Type B pancreatic cell (in vitro differentiated cells): ENCODE data around the gene RASAL1. TPM values are rescaled to one million over a fixed set of nuclear protein-coding genes. Genes with fewer than 3 reads are reported as not detected.

Source experiments
- DNase-seq: peaks from one replicate; pipeline ENCODE4 v3.0.0; 2021; ENCODE audit warnings: mixed read lengths; ENCODE audit not compliant: unreplicated experiment; ENCODE audit errors: extremely low spot score
- H3K27ac Mint-ChIP-seq: 2 replicates; pipeline ENCODE4 v1.8.0; 2021; ENCODE audit warnings: mild to moderate bottlenecking, mixed read lengths
- H3K27me3 Mint-ChIP-seq: 2 replicates; pipeline ENCODE4 v1.8.0; 2021; ENCODE audit warnings: mixed read lengths
- H3K36me3 Mint-ChIP-seq: 2 replicates; pipeline ENCODE4 v1.8.0; 2021; ENCODE audit warnings: mixed read lengths
- H3K4me1 Mint-ChIP-seq: one replicate; pipeline ENCODE4 v1.8.0; 2021; ENCODE audit warnings: mixed read lengths; ENCODE audit not compliant: unreplicated experiment
- H3K4me3 Mint-ChIP-seq: 2 replicates; pipeline ENCODE4 v1.8.0; 2021; ENCODE audit warnings: mild to moderate bottlenecking, mixed read lengths
- H3K9me3 Mint-ChIP-seq: 2 replicates; pipeline ENCODE4 v1.8.0; 2021; ENCODE audit warnings: mixed read lengths
- total RNA-seq: library from RNA; stranded (reverse); gene quantifications from 2 replicates; pipeline ENCODE4 v1.2.1, GENCODE V29; 2021; ENCODE audit warnings: low replicate concordance
- TF ChIP-seq, protein P1 (sequence below): fragments of 200-600 bp; sonication (generic); conservative IDR thresholded peaks from 2 replicates; pipeline ENCODE4 v1.5.0; 2021; ENCODE audit warnings: antibody characterized with exemption, mild to moderate bottlenecking

The RASAL1 gene
- total RNA-seq, 1 donor from 2014 or later: 0.58 TPM

- no peak overlapping the region for H3K27ac Mint-ChIP-seq
- peaks cover 9% of the 10 kb centered on the region for H3K4me1 Mint-ChIP-seq
- no peaks in the 10 kb centered on the region for H3K36me3 Mint-ChIP-seq
- TF ChIP-seq, protein P1, sequence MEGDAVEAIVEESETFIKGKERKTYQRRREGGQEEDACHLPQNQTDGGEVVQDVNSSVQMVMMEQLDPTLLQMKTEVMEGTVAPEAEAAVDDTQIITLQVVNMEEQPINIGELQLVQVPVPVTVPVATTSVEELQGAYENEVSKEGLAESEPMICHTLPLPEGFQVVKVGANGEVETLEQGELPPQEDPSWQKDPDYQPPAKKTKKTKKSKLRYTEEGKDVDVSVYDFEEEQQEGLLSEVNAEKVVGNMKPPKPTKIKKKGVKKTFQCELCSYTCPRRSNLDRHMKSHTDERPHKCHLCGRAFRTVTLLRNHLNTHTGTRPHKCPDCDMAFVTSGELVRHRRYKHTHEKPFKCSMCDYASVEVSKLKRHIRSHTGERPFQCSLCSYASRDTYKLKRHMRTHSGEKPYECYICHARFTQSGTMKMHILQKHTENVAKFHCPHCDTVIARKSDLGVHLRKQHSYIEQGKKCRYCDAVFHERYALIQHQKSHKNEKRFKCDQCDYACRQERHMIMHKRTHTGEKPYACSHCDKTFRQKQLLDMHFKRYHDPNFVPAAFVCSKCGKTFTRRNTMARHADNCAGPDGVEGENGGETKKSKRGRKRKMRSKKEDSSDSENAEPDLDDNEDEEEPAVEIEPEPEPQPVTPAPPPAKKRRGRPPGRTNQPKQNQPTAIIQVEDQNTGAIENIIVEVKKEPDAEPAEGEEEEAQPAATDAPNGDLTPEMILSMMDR: no peak
- H3K9me3 Mint-ChIP-seq: no peaks in the 10 kb centered on the region
- H3K27me3 Mint-ChIP-seq: peaks cover 52% of the 10 kb centered on the region
- H3K4me3 Mint-ChIP-seq: no peak overlapping the region
- no peak for DNase-seq
Observed at GRCh38 chr12:113088971-113089756, 46.4 kb downstream of the RASAL1 start.

DNA sequence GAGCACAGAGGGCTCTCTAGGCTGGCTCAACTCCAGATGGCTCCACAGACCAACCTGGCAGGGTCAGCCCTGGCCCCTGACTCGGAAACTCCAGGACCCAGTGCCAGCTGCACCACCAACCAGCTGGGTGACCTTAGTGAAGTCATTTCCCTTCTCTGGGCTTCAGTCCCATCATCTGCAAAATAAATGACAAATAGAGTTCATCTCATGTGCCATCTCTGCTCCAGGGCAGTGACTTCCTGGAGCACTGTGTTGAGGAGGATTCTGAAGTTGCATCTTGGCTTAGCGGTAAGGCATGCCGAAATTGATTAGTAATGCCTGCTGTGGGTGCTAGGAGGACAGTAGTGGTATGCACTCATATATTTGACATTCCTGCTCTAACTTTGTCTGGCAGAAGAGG, 47.5 kb downstream of the RASAL1 start:
- Mint-ChIP-seq H3K4me1 (peaks cover 9% of the 10 kb centered on the region), H3K27me3 (peaks cover 53% of the 10 kb centered on the region), H3K36me3 (no peaks in the 10 kb centered on the region), H3K4me3 (no peak overlapping the region), H3K27ac (no peak overlapping the region), H3K9me3 (no peaks in the 10 kb centered on the region)
- TF ChIP-seq, protein P1: no peak
- DNase-seq: no peak

DNA sequence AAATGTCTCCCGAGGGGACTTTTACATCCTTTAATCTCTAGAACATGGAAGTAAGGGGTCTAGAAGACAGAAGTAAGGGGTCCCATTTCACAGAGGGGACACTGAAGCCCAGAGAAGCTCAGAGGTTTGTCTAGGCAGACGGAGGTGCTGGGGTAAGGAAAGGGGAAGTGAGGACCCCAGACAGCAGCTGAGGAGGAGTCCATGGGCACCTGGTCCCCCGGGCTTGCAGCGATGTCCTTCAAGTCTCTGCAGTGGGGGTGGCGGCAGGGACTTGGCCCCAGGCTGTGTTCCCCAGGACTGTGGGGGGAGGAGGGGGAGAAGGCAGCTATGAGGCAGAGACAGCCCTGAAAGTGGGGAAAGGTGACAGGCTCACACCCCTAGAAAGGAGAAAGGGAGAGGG, 48.4 kb downstream of the RASAL1 start:
- TF ChIP-seq, protein P1: no peak
- Mint-ChIP-seq H3K9me3 (no peaks in the 10 kb centered on the region), H3K4me3 (no peak overlapping the region), H3K4me1 (peaks cover 1% of the 10 kb centered on the region), H3K36me3 (no peaks in the 10 kb centered on the region), H3K27me3 (peaks cover 52% of the 10 kb centered on the region), H3K27ac (no peak overlapping the region)
- no peak for DNase-seq

GRCh38 chr12:113086249-113087164, 49.1 kb downstream of the RASAL1 start:
- H3K4me3 Mint-ChIP-seq: no peak overlapping the region
- peaks cover 46% of the 10 kb centered on the region for H3K27me3 Mint-ChIP-seq
- no peaks in the 10 kb centered on the region for H3K9me3 Mint-ChIP-seq
- peaks cover under 1% of the 10 kb centered on the region for H3K4me1 Mint-ChIP-seq
- no peak overlapping the region for H3K27ac Mint-ChIP-seq
- TF ChIP-seq, protein P1: no peak
- no peak for DNase-seq
- no peaks in the 10 kb centered on the region for H3K36me3 Mint-ChIP-seq

DNA sequence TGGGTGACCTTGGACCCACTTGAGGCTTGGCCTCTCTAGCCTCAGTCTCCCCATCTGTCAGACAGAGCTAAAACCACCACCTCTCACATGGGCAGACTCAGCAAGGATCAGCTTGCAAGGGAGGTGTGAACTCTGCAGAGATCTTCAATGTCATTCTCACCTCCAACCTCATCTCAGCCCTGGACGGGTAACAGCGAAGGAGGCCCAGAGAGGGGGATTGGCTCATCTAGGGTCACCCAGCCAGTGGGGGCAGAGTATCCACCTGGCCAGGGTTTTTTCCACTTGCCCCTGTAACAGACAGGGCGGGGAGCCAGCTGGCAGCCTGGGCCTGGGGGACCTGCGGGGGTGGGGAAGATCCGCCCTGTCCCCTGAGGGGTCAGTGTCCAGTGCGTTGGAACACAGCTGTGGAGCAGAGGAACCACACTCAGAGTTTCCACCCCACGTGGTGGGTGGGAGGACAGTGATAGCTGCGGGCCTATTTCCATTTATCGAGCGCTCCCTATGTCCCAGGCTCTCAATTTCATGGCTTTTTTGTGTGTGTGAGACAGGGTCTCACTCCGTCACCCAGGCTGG, 51.6 kb downstream of the RASAL1 start:
- H3K27me3 Mint-ChIP-seq: peaks cover 52% of the 10 kb centered on the region
- no peak for DNase-seq
- no peak overlapping the region for H3K27ac Mint-ChIP-seq
- peaks cover 4% of the 10 kb centered on the region for H3K4me1 Mint-ChIP-seq
- H3K4me3 Mint-ChIP-seq: no peak overlapping the region
- no peaks in the 10 kb centered on the region for H3K9me3 Mint-ChIP-seq
- no peaks in the 10 kb centered on the region for H3K36me3 Mint-ChIP-seq
- TF ChIP-seq, protein P1: no peak
